Epithelial cell of proximal tubule (primary cell): ENCODE measurements around the gene CDC42EP5. TPM values are rescaled to one million over a fixed set of nuclear protein-coding genes. Genes with fewer than 3 reads are reported as not detected.

ENCODE experiments used
- DNase-seq: peaks from one replicate; pipeline ENCODE4 v3.0.0-alpha.2; 2011; ENCODE audit warnings: low read depth
- H3K4me3 ChIP-seq: 2 replicates; pipeline ENCODE4 v1.5.1; 2011; ENCODE audit warnings: low read depth, mild to moderate bottlenecking, low read length
- total RNA-seq: library from RNA; depleted of rRNA; stranded (reverse); fragments of >200 nt; gene quantifications from 2 replicates; pipeline ENCODE4 v1.2.3, GENCODE V29; 2015
- TF ChIP-seq, protein P1 (sequence below): conservative IDR thresholded peaks from 2 replicates; pipeline ENCODE4 v1.5.1; 2012; ENCODE audit warnings: low read depth, mild to moderate bottlenecking, low read length

Gene CDC42EP5
- total RNA-seq, 1 donor from 2014 or later, result 33.7 TPM

DNA sequence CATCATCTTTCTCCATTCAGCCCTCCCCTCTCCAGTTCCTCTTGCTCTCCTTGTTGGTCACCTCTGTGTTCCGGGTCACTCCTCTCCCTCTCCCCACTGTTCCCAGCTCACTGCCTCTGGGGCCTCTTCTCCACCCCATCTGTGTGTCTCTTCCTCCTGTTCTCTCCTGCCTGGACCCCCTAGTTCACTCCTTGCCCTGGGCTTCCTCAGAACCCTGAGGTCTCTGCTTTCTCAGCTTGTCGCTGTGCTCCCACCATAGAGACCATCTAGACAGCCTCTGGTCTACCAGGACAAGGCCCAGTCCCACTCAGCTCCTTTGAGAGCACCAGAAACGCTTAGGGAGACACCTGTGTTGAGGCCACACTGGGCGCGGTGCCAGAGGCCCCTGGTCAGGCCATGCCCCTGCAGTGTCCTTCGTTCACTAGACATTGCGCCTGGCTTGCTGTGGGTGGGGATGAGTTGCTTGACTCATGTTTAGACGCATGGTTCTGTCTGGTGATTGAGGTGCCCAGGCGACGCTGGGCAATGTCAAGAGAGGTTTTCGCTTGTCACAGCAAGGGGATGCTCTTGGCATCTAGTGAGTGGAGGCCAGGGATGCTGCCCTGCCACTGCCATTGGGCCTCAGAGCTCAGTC lies 14.3 kb downstream of the CDC42EP5 start:
- no peak for DNase-seq
- no peak overlapping the region for H3K4me3 ChIP-seq
- TF ChIP-seq, protein P1, sequence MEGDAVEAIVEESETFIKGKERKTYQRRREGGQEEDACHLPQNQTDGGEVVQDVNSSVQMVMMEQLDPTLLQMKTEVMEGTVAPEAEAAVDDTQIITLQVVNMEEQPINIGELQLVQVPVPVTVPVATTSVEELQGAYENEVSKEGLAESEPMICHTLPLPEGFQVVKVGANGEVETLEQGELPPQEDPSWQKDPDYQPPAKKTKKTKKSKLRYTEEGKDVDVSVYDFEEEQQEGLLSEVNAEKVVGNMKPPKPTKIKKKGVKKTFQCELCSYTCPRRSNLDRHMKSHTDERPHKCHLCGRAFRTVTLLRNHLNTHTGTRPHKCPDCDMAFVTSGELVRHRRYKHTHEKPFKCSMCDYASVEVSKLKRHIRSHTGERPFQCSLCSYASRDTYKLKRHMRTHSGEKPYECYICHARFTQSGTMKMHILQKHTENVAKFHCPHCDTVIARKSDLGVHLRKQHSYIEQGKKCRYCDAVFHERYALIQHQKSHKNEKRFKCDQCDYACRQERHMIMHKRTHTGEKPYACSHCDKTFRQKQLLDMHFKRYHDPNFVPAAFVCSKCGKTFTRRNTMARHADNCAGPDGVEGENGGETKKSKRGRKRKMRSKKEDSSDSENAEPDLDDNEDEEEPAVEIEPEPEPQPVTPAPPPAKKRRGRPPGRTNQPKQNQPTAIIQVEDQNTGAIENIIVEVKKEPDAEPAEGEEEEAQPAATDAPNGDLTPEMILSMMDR, result no peak

DNA sequence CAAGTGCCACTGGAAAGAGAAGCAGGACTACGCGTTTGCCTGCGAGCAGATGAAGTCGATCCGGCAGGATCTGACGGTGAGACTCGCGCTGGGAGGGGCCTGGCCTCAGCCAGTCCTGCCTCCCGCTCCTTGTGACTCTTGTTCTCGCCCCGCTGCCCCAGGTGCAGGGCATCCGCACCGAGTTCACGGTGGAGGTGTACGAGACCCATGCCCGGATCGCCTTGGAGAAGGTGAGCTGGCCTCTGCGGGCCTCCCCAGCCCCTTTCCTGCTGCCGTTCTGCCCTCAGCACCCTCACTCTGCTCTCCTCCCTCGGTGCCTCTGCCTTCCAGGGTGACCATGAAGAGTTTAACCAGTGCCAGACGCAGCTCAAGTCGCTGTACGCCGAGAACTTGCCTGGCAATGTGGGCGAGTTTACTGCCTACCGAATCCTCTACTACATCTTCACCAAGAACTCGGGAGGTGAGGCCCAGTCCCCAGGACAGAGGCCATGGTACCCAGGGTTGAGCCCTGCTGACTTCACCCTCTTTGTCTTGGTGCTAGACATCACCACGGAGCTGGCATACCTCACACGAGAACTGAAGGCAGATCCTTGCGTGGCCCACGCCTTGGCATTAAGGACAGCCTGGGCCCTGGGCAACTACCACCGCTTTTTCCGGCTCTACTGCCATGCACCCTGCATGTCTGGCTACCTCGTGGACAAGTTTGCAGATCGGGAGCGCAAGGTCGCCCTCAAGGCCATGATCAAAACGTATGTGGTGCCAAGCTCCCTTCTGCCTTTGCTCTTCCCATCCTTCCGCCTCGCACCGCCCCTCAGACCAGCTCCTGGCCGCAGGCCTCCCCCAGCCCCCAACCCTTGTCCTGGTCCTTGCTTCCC lies 15.1 kb downstream of the CDC42EP5 start:
- DNase-seq, result no peak
- H3K4me3 ChIP-seq, result no peak overlapping the region
- TF ChIP-seq, protein P1, result no peak

DNA sequence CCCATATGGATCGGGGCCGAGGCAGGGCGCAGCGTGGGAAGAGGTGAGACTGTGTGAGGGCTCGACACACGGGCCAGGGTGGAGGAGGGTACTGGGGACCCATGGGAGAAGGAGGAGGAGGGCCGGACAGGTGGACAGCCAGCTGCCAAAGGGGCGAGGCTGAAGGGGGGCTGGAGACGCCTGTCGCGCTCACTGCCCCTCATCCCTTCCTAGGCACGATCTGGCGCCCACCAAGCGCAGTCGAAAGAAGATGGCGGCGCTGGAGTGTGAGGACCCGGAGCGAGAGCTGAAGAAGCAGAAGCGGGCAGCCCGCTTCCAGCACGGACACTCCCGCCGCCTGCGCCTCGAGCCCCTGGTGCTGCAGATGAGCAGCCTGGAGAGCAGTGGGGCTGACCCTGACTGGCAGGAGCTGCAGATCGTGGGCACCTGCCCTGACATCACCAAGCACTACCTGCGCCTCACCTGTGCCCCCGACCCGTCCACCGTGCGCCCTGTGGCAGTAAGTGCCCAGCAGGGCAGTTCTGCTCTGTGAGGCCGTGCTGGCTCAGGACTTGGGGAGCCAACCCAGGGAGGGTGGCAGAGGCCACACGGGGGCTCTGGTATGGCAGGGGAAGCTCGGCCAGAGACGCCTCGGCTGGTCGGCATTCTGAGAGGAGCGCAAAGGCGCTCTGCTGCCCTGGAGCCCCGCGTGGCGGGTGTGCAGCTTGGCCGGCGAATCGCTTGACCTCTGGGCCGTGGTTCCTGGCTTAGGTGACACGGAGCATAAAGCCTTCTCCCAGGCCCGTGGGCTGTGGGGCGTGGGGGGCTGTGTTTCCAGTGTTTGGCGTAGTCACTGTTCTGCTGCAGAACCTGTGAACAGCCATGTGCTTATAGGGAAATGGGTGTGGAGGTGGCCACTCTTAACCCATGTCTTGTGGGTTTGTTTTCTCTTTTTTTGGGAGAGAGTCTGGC lies 16.4 kb downstream of the CDC42EP5 start:
- no peak for DNase-seq
- H3K4me3 ChIP-seq, result no peak overlapping the region
- TF ChIP-seq, protein P1, result no peak

DNA sequence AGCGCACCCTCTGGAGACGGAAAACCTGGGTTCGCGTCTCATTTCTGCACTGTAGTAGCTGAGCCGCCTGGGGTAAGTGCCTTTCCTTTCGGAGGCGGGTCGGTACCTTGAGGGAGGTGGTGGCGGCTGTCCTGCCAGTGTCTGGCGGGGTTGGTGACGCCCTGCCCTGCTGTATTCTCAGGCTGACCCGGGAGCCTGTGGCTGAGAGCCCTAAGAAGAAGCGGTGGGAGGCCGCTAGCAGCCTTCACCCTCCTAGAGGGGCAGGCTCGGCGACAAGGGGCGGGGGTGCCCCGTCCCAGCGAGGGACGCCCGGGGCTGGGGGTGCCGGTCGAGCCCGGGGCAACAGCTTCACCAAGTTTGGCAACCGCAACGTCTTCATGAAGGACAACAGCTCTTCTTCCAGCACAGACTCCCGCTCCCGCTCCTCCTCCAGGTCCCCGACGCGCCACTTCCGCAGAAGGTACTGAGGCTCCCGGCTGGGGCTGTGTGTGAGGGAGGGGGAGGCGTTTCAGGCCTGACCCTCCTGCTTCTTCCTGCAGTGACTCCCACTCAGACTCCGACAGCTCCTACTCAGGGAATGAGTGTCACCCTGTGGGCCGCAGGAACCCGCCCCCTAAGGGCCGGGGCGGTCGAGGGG lies 17.2 kb downstream of the CDC42EP5 start:
- no peak for DNase-seq
- H3K4me3 ChIP-seq, result no peak overlapping the region
- TF ChIP-seq, protein P1, result no peak

DNA sequence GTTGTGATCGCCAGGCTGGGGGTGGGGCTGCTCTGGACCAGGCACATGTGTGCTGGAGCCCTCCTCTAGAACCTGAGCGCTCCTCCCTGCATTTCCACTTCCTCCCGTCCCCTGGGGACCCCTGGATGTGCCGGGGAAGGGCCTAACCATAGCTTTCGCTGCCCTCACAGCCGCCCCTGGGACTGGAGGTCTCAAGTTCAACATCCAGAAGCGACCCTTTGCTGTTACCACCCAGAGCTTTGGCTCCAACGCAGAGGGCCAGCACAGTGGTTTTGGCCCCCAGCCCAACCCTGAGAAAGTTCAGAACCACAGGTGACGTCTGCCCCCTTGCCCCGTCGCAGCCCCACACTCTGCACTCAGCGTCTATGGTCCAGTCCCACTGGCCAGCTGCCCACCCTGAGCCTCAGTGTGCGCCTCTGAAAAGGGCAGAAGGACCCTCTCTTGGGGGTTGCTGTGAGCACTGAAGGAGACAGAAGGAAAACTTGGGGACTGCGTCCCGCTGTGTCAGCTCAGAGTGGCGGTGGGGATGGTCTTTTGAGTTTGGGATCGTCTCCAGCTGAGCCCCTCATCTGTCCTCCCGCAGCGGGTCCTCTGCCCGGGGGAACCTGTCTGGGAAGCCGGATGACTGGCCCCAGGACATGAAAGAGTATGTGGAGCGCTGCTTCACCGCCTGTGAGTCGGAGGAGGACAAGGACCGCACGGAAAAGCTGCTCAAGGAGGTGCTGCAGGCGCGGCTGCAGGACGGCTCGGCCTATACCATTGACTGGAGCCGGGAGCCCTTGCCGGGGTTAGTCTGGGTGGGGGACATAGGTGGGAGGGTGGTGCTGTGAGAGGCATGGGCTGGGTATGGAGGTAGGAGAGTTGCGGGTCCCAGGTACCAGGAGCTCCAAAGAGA lies 18.1 kb downstream of the CDC42EP5 start:
- H3K4me3 ChIP-seq, result no peak overlapping the region
- no peak for DNase-seq
- TF ChIP-seq, protein P1, result no peak
